ENCODE results near the gene HDLBP.

DNA sequence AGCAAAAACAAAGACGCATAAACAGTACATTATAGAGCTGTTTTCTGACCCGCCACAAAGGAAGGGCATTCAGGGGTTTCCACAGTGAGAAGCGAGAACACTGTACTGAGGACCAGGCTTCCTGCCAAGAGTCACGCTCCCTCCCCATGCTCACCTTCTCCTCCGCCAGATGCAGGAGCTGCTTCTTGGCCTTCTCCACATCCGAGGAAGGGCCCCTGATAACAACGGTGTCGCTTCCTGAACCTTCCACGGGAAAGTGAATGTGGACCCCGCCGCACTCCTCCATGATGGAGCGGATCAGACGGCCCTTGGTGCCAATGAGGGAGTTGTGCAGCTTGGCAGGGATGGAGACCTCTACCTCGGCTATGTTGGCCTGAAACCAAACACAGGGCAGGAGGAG lies 73.2 kb downstream of the HDLBP start:
- TF ChIP-seq, protein P1, sequence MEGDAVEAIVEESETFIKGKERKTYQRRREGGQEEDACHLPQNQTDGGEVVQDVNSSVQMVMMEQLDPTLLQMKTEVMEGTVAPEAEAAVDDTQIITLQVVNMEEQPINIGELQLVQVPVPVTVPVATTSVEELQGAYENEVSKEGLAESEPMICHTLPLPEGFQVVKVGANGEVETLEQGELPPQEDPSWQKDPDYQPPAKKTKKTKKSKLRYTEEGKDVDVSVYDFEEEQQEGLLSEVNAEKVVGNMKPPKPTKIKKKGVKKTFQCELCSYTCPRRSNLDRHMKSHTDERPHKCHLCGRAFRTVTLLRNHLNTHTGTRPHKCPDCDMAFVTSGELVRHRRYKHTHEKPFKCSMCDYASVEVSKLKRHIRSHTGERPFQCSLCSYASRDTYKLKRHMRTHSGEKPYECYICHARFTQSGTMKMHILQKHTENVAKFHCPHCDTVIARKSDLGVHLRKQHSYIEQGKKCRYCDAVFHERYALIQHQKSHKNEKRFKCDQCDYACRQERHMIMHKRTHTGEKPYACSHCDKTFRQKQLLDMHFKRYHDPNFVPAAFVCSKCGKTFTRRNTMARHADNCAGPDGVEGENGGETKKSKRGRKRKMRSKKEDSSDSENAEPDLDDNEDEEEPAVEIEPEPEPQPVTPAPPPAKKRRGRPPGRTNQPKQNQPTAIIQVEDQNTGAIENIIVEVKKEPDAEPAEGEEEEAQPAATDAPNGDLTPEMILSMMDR (conservative IDR thresholded peaks at IDR 0.05 in 1 of 2, IDR thresholded peaks at IDR 0.05 in 1 of 2; ENCODE audit: extremely low read depth in 1 of 2, insufficient read depth in 1 of 2, low read depth in 1 of 2, low read length in 2 of 2) = no peak
- no peak for TF ChIP-seq EZH2 (IDR thresholded peaks at IDR 0.05; ENCODE audit: borderline replicate concordance, low read length)

Data from mammary epithelial cell (primary cell).